GM12878 (cell line): ENCODE results near the gene RORC. TPM values are rescaled to one million over a fixed set of nuclear protein-coding genes. Genes with fewer than 3 reads are reported as not detected.

Experiments used
- ATAC-seq: fragments of 200-7000 bp; cut with Tn5 transposase; 3 replicates; pipeline ENCODE4 v1.9.1; 2020; ENCODE audit warnings: mild to moderate bottlenecking, moderate library complexity
- BruUV-seq: library from RNA; stranded (reverse); fragments of 400-500 nt; replicated peaks from 2 replicates; lab custom pipeline; 2021; lab: Mats Ljungman, UMichigan
- CTCF ChIA-PET: fragments of 300-600 bp; sonication (Branson Sonifier 250); formaldehyde crosslinking; extraction: SDS; loops from one replicate; lab custom pipeline; 2021; ENCODE audit warnings: inconsistent platforms; lab: Yijun Ruan, JAX
- POLR2A ChIA-PET: fragments of 350-600 bp; formaldehyde crosslinking; extraction: SDS; loops from one replicate; lab custom pipeline; 2021; ENCODE audit warnings: inconsistent platforms; lab: Charles Lee
- RAD21 ChIA-PET: fragments of 300-600 bp; sonication (Branson Sonifier 250); formaldehyde crosslinking; loops from one replicate; lab custom pipeline; 2023; ENCODE audit warnings: antibody characterized with exemption; ENCODE audit not compliant: unreplicated experiment; lab: Charles Lee
- SMC1A ChIA-PET: fragments of 300-600 bp; sonication (Branson Sonifier 250); formaldehyde crosslinking; loops from one replicate; lab custom pipeline; 2023; ENCODE audit not compliant: unreplicated experiment, uncharacterized antibody; lab: Charles Lee
- DNase-seq: peaks from one replicate; pipeline ENCODE4 v3.0.0-alpha.2; 2011; ENCODE audit warnings: low read depth, low spot score
- FAIRE-seq: peaks from 3 replicates; lab custom pipeline; 2011; peaks lifted over from hg19 to GRCh38; lab: Jason Lieb, UNC
- H2AFZ ChIP-seq: 2 replicates; pipeline ENCODE4 v1.6.0; 2011; ENCODE audit warnings: low read depth, low read length, control low read depth; ENCODE audit not compliant: control insufficient read depth
- H3K27ac ChIP-seq: 2 replicates; pipeline ENCODE4 v1.5.1; 2011; ENCODE audit warnings: control low read depth; ENCODE audit not compliant: control insufficient read depth, insufficient read depth
- H3K27me3 ChIP-seq, 2 experiments: replicated peaks in 1 of 2; 2 replicates each; pipeline versions ENCODE4 v1.6.0 to v1.6.1; 2011; ENCODE audit warnings: low read length in 1 of 2; ENCODE audit not compliant: control insufficient read depth in 2 of 2, insufficient read depth in 2 of 2
- H3K36me3 ChIP-seq, 2 experiments: 2 replicates each; pipeline ENCODE4 v1.5.1; 2011; ENCODE audit warnings: low read length in 1 of 2; ENCODE audit not compliant: control insufficient read depth in 2 of 2, insufficient read depth in 2 of 2
- H3K4me1 ChIP-seq: 2 replicates; pipeline ENCODE4 v1.6.1; 2011; ENCODE audit warnings: mild to moderate bottlenecking, low read length, moderate library complexity, mixed read lengths; ENCODE audit not compliant: control insufficient read depth, insufficient read depth
- H3K4me2 ChIP-seq: 2 replicates; pipeline ENCODE4 v1.6.0; 2011; ENCODE audit warnings: control low read depth; ENCODE audit not compliant: control insufficient read depth, insufficient read depth
- H3K4me3 ChIP-seq: fragments of 200-600 bp; sonication (generic); 2 replicates; pipeline ENCODE4 v1.5.1; 2016
- H3K79me2 ChIP-seq: 2 replicates; pipeline ENCODE4 v1.6.0; 2011; ENCODE audit warnings: low read length; ENCODE audit not compliant: control insufficient read depth, insufficient read depth
- H3K9ac ChIP-seq: 2 replicates; pipeline ENCODE4 v1.8.0; 2011; ENCODE audit warnings: low read length, control low read depth, mixed read lengths; ENCODE audit not compliant: control insufficient read depth, insufficient read depth
- H3K9me3 ChIP-seq: replicated peaks from 3 replicates; pipeline ENCODE4 v1.5.1; 2011; ENCODE audit warnings: mild to moderate bottlenecking, low read length; ENCODE audit not compliant: control insufficient read depth, insufficient read depth
- H4K20me1 ChIP-seq: 2 replicates; pipeline ENCODE4 v1.6.0; 2011; ENCODE audit not compliant: control insufficient read depth, insufficient read depth
- NFYA ChIP-seq: IDR thresholded peaks from 2 replicates; pipeline ENCODE4 v1.6.1; 2011; ENCODE audit warnings: low read depth, mild to moderate bottlenecking, low read length, improper control_type of control experiment, borderline replicate concordance
- REST ChIP-seq: IDR thresholded peaks from 2 replicates; pipeline ENCODE4 v1.6.1; 2012; ENCODE audit warnings: mild to moderate bottlenecking, low read depth, low read length
- SMAD5 ChIP-seq: IDR thresholded peaks from 2 replicates; pipeline ENCODE4 v1.6.1; 2016; ENCODE audit warnings: antibody characterized with exemption, low read depth
- WGBS: methylation state at CpG from one replicate; pipeline ENCODE4 v1.1.6; 2016; ENCODE audit warnings: low lambda C conversion rate; ENCODE audit not compliant: insufficient replicate concordance, insufficient coverage; ENCODE audit errors: missing lambda C conversion rate; 5-methylcytosine and 5-hydroxymethylcytosine counted together
- in situ Hi-C: fragments of 300-500 bp; cut with MboI; formaldehyde crosslinking; loops from 9 replicates; pipeline ENCODE4 v1.14.3; 2018; ENCODE audit warnings: mixed read lengths
- intact Hi-C: fragments of 100-400 bp; cut with micrococcal nuclease; formaldehyde crosslinking; loops from one replicate; pipeline ENCODE4 v1.14.2; 2022; ENCODE audit not compliant: unreplicated experiment
- polyA plus RNA-seq, 11 experiments: library from polyadenylated mRNA; depleted of rRNA in 4 of 11; unstranded in 6 of 11; stranded (reverse) in 5 of 11; fragments of >200 nt; fragmentation: Nextera tagmentation in 4 of 11; fragmentation: Illumina TruSeq in 1 of 11; extraction: Ambion mirVana in 4 of 11; extraction: Trizol in 1 of 11; gene quantifications; 1 replicate in 1 of 11; 2 replicates in 10 of 11; pipeline versions ENCODE4 v1.2.1 to v1.2.3, GENCODE V29; 2011 to 2016; ENCODE audit warnings: inconsistent platforms in 2 of 11, missing spikeins in 2 of 11, low read depth in 1 of 11
- total RNA-seq, 4 experiments: library from RNA; depleted of rRNA in 3 of 4; stranded (reverse); fragments of >200 nt in 3 of 4; fragmentation: Illumina TruSeq in 1 of 4; extraction: Trizol in 1 of 4; gene quantifications; 2 replicates each; pipeline versions ENCODE4 v1.2.1 to v1.2.3, GENCODE V29; 2013 to 2021

Gene RORC
- total and polyA plus RNA-seq, 10 of the 15 experiments (the other 5 are each of a cell fraction or from before 2014, with no cell fraction given) = not detected

DNA sequence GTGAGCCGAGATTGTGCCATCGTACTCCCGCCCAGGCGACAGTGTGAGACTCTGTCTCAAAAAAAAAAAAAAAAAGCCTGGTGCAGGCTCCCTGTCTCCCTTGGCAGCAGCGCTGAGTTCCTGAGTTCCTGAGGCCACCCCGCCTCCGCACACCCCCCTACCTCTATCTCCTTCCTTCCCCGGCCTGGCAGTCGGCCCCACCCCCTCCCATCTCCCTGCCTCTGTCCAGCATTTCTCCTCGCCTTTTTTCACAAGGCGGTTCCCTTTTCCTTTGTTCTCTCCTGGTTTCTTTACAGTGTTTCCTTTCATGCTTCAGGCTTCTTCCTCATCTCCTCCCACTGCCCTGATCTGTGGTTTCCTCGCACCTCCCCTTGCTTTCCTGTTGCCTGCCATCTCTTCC is 2.7 kb downstream of the RORC start:
- no TSS peak for BruUV-seq
- Histone ChIP-seq H3K27me3 (no peaks in the 10 kb centered on the region), H3K27ac (no peak overlapping the region)
- TF ChIP-seq SMAD5 = no peak
- no peak for TF ChIP-seq NFYA
- peak; percentile 62; the same call in 1 of the 2 replicates for TF ChIP-seq REST
- TF ChIP-seq, all 136 proteins: peak for 1
- Histone ChIP-seq H3K9ac (no peak overlapping the region), H3K4me2 (no peak overlapping the region), H2AFZ (no peak overlapping the region), H4K20me1 (no peaks in the 10 kb centered on the region), H3K9me3 (no peaks in the 10 kb centered on the region), H3K4me3 (no peak overlapping the region), H3K4me1 (peaks cover 5% of the 10 kb centered on the region), H3K36me3 (no peaks in the 10 kb centered on the region), H3K79me2 (no peaks in the 10 kb centered on the region)
- ChIA-PET POLR2A (no interaction called here), RAD21 (no interaction called here), CTCF (interaction anchor here (0.7 to 1.9 kb wide), 3 partner anchors 8 to 341 kb away, joined by 3 to 6 read pairs (median 6); no protein-coding TSS in a partner anchor), SMC1A (no interaction called here)
- DNase-seq (no peak), ATAC-seq (no peak), FAIRE-seq (no peak)
- in situ Hi-C loops (no loop called here), intact Hi-C loops (no loop called here)
- WGBS = 16% methylated on average over 8 of the region's 12 CpGs
